Suppressor macrophage treated with lipopolysaccharide for 4 hours (primary cell): ENCODE data around the gene ZFP3.
"Not testable (repeated sequence)": the region's sequence is repeated elsewhere in the genome, so short reads cannot be mapped to it uniquely, and the experiment has no call there.

ENCODE experiments used
- DNase-seq: peaks from one replicate; pipeline ENCODE4 v3.0.0-alpha.2; 2020

The ZFP3 gene

DNA sequence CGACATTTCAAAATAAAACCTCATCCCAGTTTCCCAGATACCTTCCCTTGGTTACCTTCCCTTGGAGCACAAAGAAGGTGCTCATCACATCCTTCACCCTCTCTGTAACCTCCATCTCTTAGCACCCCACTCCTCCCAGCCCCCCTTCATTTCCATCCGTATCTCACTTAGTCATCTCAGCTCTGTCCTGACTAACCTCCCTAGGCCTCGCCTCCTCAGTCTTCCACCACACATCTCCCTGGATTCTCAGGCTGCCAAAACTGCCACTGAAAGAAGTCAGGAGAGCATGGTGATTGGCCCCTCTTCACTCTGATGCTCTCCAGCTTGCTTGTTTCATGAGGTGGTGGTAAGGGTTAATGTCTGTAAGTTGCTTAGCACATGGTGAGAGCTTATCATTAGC is 2.3 kb downstream of the ZFP3 start:
- no peak for DNase-seq

GRCh38 chr17:5092218-5093010 is 14.1 kb downstream of the ZFP3 start:
- DNase-seq = no peak

GRCh38 chr17:5096731-5097100 is 18.4 kb downstream of the ZFP3 start:
- no peak for DNase-seq

- DNase-seq = no peak
Observed at GRCh38 chr17:5097101-5097834, 19.0 kb downstream of the ZFP3 start.

GRCh38 chr17:5099271-5099670 is 21.0 kb downstream of the ZFP3 start:
- DNase-seq = no peak

GRCh38 chr17:5100832-5101231 is 22.6 kb downstream of the ZFP3 start:
- DNase-seq = no peak

GRCh38 chr17:5110816-5111215 is 32.5 kb downstream of the ZFP3 start:
- DNase-seq = peak; percentile 16

GRCh38 chr17:5111402-5112204 is 33.3 kb downstream of the ZFP3 start, which contains the start of gene ZNF232:
TSS of gene ZNF232 (minus strand) at chr17:5111878. CDS start at chr17:5111822, 56 bp downstream.
- DNase-seq = peak; percentile 98

DNA sequence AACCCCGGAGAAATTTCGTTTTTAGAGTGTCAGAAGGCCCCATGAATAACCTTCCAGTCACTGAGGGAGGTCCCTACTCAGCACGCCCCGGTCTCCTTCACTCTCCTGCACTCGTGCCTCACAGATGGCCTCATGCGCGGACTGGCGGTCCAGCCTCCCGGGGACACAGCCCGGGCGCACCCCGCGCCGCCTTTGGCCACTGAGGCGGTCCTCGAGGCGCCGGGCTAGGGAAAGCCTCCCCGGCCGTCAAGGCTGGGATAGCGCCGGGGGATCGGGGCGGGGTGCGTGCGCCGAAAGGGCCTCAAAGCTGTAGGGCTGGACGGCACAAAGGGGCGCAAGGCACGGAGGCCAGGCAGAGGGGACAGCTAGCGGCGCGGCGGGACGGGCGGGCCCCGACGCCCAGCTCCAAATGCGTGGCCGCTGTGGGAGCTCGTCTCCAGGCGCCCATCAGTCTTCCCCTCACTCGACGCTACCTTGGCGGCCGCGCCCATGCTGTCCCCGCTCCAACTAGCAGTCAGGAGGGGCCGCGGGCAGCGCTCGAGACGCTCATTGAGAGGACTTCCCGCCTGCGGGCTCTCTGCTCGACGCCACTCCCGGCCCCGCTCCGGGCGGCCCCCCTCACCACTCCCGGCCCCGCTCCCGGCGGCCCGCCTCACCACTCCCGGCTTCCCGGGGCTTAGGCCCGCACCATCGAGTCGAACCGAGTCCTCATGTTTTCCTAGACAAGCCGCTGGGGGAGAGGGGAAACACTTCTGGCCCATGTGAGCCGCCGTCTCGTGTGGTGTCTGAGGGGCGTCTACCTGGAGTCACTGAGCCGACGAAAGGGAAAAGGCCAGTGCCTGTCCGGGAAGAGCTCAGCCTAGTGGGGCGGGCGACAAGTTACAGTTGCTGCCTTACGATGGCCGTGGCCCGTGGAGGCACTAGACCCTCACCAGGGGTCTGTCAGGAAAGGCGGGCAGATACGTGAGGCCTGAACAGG is 37.7 kb downstream of the ZFP3 start, which contains the start of gene USP6:
Gene USP6 (plus strand): TSS at position 360 of the 979 bp plus-strand sequence. CDS start 14,336 bp downstream, outside the sequence.
- no peak for DNase-seq

- no peak for DNase-seq
Observed at GRCh38 chr17:5118219-5118618, 40.0 kb downstream of the ZFP3 start.

DNA sequence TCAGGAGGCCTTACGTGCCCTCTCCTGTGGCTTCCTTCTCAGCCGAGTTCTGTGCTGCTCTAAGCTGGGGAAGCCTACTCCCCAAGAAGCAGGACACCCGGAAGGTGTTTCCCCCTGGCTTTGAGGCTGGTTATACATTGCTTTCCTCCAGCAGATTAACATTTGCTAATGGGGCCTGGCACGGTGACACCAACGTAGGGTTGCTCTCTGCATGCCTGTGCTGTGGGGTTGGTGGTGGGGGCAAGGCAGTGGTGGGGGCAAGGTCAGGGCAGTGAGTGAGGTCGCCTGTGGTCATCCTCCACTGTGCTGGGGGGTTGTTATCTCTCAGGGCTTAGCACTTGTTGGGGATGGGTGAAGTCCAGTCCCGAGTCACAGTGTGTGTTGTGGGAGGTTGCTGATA is 41.8 kb downstream of the ZFP3 start:
- no peak for DNase-seq

- not testable (repeated sequence) for DNase-seq
Observed at GRCh38 chr17:5120436-5121185, 42.3 kb downstream of the ZFP3 start.

GRCh38 chr17:5121186-5121841 is 43.0 kb downstream of the ZFP3 start:
- no peak for DNase-seq

GRCh38 chr17:5122056-5122455 is 43.8 kb downstream of the ZFP3 start:
- not testable (repeated sequence) for DNase-seq

DNA sequence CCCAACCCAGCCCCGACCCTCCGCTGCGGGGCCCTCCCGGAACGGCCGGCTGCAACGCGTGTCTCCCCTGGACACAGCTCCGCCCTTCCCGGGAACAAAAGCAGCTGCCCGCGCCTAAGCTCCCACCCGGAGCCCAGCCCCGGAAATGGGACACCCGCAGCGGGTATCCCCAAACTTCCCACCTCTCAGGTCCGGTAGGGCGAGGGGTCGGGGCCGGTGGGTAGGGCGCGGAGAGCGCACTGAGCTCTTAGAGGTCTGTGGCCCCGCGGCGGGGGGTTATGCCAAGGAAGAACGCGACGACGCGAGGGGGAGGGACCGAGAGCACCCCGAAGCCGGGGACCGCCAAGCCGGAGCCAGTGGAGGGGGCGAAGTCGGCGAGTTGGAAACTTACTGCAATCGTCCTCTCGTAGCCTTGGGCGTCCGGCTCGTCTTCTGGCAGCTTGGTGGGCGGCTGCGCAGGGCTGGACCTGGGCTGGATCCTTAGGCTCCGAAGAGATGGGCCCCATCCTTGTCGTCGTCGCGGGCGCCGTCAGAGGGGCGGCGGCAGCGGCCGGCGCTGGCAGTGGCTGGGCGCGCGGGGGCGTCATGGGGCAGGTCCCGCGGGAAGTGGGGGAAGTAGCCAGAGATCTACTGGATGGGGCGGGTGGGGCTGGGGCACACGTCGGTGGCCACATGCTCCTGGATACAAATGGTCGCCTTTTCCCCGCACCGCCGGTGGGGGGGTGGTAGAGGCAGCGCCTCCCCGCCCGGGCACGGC is 44.5 kb downstream of the ZFP3 start:
- peak; percentile 15 for DNase-seq

- DNase-seq = no peak
Observed at GRCh38 chr17:5123343-5124124, 45.3 kb downstream of the ZFP3 start.

DNA sequence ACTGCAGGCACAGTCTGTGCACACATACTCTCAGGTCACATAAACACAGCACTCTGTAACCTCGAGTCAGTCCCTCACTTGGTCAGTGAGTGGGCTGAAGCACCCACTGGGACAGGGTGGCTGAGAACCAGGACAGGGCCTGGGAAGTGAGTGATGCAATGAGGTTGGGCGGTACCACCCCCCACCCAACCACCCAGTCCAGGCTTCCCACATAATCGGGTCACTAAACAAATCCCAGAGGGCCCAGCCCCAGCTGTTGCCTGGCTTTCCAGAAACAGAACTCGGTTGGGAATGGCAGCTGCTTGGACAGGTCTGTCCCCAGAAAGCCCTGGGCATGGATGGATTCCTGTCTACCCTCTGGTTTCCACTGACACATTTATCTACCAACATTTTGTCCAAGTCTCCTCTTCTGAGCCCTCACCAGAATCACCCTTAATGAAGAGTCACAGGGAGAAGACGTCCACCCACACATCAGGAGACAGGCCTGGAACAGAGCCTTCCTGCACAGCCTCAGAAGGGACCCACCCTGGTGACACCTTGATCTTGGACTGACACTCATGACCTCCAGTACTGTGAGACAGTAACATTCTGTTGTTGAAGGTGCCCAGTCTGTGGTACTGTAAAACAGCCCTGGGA is 46.0 kb downstream of the ZFP3 start:
- DNase-seq = not testable (repeated sequence)

DNA sequence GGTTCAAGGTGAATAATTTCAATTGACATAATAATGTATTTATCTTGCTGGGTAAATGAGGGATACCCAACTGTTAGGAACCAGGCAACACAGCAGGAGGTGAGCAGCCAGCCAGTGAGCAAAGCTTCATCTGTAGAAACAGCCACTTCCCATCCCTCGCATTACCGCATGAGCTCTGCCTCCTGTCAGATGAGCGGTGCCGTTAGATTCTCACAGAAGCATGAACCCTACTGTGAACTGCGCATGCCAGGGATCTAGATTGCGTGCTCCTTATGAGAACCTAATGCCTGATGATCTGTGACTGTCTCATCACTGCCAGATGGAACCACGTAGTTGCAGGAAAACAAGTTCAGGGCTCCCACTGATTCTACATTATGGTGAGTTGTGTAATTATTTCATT is 46.6 kb downstream of the ZFP3 start:
- DNase-seq = not testable (repeated sequence)
